KMS-11 (cell line): Measurements from ENCODE around the gene SHISA3.

Experiments used
- H2AFZ ChIP-seq: fragments of 200-600 bp; sonication (generic); 2 replicates; pipeline ENCODE4 v1.6.1; 2016; ENCODE audit warnings: antibody characterized with exemption, mixed run types, low read depth
- H3K27ac ChIP-seq: fragments of 200-600 bp; sonication (generic); 2 replicates; pipeline ENCODE4 v1.6.1; 2016; ENCODE audit warnings: mild to moderate bottlenecking, mixed run types
- H3K27me3 ChIP-seq: fragments of 200-600 bp; sonication (generic); 2 replicates; pipeline ENCODE4 v1.6.1; 2017; ENCODE audit warnings: mild to moderate bottlenecking, low read depth, mixed run types, moderate library complexity; ENCODE audit not compliant: insufficient read depth
- H3K36me3 ChIP-seq: fragments of 200-600 bp; sonication (generic); 2 replicates; pipeline ENCODE4 v1.6.1; 2017; ENCODE audit warnings: mild to moderate bottlenecking, mixed run types; ENCODE audit not compliant: insufficient read depth
- H3K4me1 ChIP-seq: fragments of 200-600 bp; sonication (generic); 2 replicates; pipeline ENCODE4 v1.6.1; 2016; ENCODE audit warnings: mild to moderate bottlenecking, low read depth, mixed run types; ENCODE audit not compliant: poor library complexity, severe bottlenecking
- H3K4me2 ChIP-seq: fragments of 200-600 bp; sonication (generic); 2 replicates; pipeline ENCODE4 v1.7.0; 2016; ENCODE audit warnings: mild to moderate bottlenecking, mixed run types
- H3K4me3 ChIP-seq: fragments of 200-600 bp; sonication (generic); IDR thresholded peaks from 2 replicates; pipeline ENCODE4 v1.6.1; 2017; ENCODE audit warnings: low read depth, low read length, mixed read lengths; ENCODE audit not compliant: insufficient read depth
- H3K79me2 ChIP-seq: fragments of 200-600 bp; sonication (generic); 2 replicates; pipeline ENCODE4 v1.6.1; 2016; ENCODE audit warnings: low read depth, mixed run types; ENCODE audit not compliant: insufficient read depth
- H3K9ac ChIP-seq: fragments of 200-600 bp; sonication (generic); 2 replicates; pipeline ENCODE4 v1.6.1; 2016; ENCODE audit warnings: mild to moderate bottlenecking, mixed run types
- H4K20me1 ChIP-seq: fragments of 200-600 bp; sonication (generic); 2 replicates; pipeline ENCODE4 v1.6.1; 2016; ENCODE audit warnings: mild to moderate bottlenecking, mixed run types; ENCODE audit not compliant: insufficient read depth
- CTCF ChIP-seq: fragments of 200-600 bp; sonication (generic); conservative IDR thresholded peaks from 2 replicates; pipeline ENCODE4 v1.6.1; 2017; ENCODE audit warnings: low read depth, mild to moderate bottlenecking, antibody characterized with exemption, low read length, moderate library complexity, mixed read lengths

SHISA3 gene

GRCh38 chr4:42396752-42397634, at the start of gene SHISA3:
SHISA3 (plus strand) TSS chr4:42397488; CDS start chr4:42398057, 569 bp downstream.
- H3K4me3 ChIP-seq: peak within 1 kb of the TSS; percentile 69
- peak within 1 kb of the TSS; percentile 63 for H3K9ac ChIP-seq
- H3K4me2 ChIP-seq: peak within 1 kb of the TSS; percentile 48; the same call in 1 of the 2 replicates
- no peak for TF ChIP-seq CTCF
- no peaks in the 10 kb centered on the region for H4K20me1 ChIP-seq
- H3K79me2 ChIP-seq: no peaks in the 10 kb centered on the region
- H3K27me3 ChIP-seq: no peaks in the 10 kb centered on the region
- H3K27ac ChIP-seq: no peak within 1 kb of the TSS
- H3K36me3 ChIP-seq: no peaks in the 10 kb centered on the region
- H2AFZ ChIP-seq: peak within 1 kb of the TSS; percentile 75
- H3K4me1 ChIP-seq: no peaks in the 10 kb centered on the region

DNA sequence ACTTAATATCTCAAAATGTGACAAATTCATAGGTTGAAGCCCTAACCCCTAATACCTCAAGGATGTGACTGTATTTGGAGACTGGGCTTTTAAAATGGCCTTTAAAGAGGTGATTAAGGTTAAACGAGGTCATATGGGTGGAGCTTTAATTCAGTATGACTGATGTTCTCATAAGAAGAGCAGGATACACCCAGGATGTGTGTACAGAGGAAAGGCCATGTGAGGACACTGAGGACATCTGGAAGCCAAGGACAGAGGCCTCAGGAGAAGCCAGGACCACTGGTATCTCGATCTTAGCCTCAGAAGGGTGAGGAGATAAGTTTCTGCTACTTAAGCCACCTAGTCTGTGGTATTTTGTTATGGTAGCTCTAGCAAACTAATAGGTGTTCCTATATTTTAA, 49.0 kb upstream of the SHISA3 start:
- Histone ChIP-seq H3K4me2 (no peak overlapping the region), H3K27me3 (no peaks in the 10 kb centered on the region), H3K36me3 (no peaks in the 10 kb centered on the region), H4K20me1 (no peaks in the 10 kb centered on the region), H3K4me1 (no peaks in the 10 kb centered on the region), H3K79me2 (no peaks in the 10 kb centered on the region), H2AFZ (no peak overlapping the region), H3K27ac (no peak overlapping the region), H3K9ac (no peak overlapping the region), H3K4me3 (no peak overlapping the region)
- no peak for TF ChIP-seq CTCF

DNA sequence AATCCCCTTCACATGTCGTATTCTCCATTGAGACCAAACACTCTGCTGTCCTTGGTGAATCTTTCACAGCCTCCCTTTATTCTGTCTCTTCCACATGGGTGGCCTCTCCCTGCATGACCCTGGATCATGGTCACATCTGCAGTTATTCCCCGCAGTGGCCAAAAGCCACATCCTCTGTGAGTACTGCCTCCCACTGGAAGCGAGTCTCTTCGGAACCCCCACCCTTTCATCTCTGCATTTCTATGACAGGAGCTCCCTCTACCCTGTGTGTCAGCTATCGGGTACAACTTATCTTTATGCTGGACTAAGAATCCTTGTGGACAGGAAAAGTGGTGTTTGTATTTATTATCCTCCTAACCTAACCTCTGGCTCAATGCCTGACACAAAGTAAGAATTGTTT, 48.6 kb upstream of the SHISA3 start:
- Histone ChIP-seq H3K9ac (no peak overlapping the region), H3K79me2 (no peaks in the 10 kb centered on the region), H3K27ac (no peak overlapping the region), H3K36me3 (no peaks in the 10 kb centered on the region), H3K4me2 (no peak overlapping the region), H3K4me1 (no peaks in the 10 kb centered on the region), H3K4me3 (no peak overlapping the region), H4K20me1 (no peaks in the 10 kb centered on the region), H2AFZ (no peak overlapping the region), H3K27me3 (no peaks in the 10 kb centered on the region)
- TF ChIP-seq CTCF: no peak

DNA sequence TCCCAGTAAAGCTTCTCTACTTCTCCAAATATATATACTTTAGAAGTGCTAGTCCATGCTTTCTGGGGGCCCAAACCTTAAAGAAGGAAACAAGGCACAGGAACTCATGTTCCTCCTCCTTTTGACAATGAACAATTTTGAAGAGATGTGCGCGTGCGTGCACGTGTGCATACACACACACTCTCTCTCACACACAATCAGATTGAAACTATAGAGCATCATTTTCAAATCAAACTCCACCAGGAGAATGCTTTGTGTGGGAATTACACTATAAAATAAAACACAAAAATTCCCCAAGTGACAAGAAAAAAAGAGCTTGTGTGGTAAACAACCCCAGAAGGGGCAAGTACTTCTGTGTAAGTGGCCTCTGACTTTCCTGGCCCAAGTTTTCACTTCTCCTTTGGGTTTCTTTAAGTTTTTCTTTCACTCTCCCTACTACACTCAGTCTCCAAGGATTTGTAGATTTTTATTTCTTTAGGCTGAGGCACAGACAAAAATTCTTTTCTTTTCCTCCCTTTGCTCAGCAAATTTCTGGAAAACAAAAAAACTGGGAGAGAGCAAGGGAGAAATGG, 46.6 kb upstream of the SHISA3 start:
- H3K9ac ChIP-seq: no peak overlapping the region
- no peak overlapping the region for H2AFZ ChIP-seq
- no peak overlapping the region for H3K4me3 ChIP-seq
- no peak overlapping the region for H3K4me2 ChIP-seq
- no peaks in the 10 kb centered on the region for H3K36me3 ChIP-seq
- H3K27ac ChIP-seq: no peak overlapping the region
- no peaks in the 10 kb centered on the region for H3K27me3 ChIP-seq
- TF ChIP-seq CTCF: no peak
- H4K20me1 ChIP-seq: no peaks in the 10 kb centered on the region
- H3K79me2 ChIP-seq: no peaks in the 10 kb centered on the region
- H3K4me1 ChIP-seq: no peaks in the 10 kb centered on the region
